Breast epithelium (tissue), 3 donors: ENCODE measurements around the gene ARID1B.

ENCODE experiments used
- CTCF ChIP-seq, 3 donors: fragments of 450-650 bp; IDR thresholded peaks; one replicate each; pipeline ENCODE4 v1.5.1; 2016 to 2017; ENCODE audit warnings: antibody characterized with exemption in 3 of 3, mild to moderate bottlenecking in 3 of 3, moderate library complexity in 3 of 3
- POLR2A ChIP-seq: fragments of 450-650 bp; IDR thresholded peaks from one replicate; pipeline ENCODE4 v1.6.1; 2016; ENCODE audit warnings: antibody characterized with exemption, mild to moderate bottlenecking, moderate library complexity
- POLR2AphosphoS5 ChIP-seq, 3 donors: sonication (generic); formaldehyde crosslinking; IDR thresholded peaks; one replicate each; pipeline ENCODE4 v1.6.1; 2017; ENCODE audit warnings: antibody characterized with exemption in 3 of 3

DNA sequence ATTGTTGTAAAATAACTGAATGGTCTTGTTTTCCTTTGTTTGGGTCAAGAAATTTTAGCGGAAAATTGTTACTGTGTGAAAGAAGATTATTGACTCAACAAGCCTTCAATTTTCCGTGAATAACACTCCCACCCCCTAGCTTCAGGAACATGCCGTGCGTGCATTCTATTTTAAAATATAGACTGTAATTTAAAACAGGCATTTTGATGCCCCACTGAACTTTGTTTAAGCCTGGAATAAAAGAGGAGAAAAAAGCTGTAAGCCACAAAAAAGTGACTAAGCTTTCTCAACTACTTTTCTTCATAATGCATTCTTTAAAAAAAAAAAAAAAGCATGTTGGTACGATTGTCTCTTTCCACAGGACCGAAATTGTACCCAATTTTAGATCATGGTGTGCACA is 166.0 kb downstream of the ARID1B start:
- no peak for TF ChIP-seq POLR2AphosphoS5 (IDR thresholded peaks at IDR 0.05)
- no peak for TF ChIP-seq CTCF (IDR thresholded peaks at IDR 0.05)
- TF ChIP-seq POLR2A = no peak
